NCI-H460 (cell line): Measurements from ENCODE around the gene GSG1L2. TPM values are rescaled to one million over a fixed set of nuclear protein-coding genes. Genes with fewer than 3 reads are reported as not detected.
"Not testable (repeated sequence)": the region's sequence is repeated elsewhere in the genome, so short reads cannot be mapped to it uniquely, and the experiment has no call there.

Experiments
- DNase-seq: peaks from one replicate; pipeline ENCODE4 v3.0.0-alpha.2; 2016; ENCODE audit warnings: low read depth; ENCODE audit errors: extremely low read depth
- total RNA-seq: library from RNA; depleted of rRNA; stranded (reverse); fragments of >200 nt; shearing (Covaris generic); gene quantifications from 2 replicates; pipeline ENCODE4 v1.2.3, GENCODE V29; 2014

GSG1L2 gene
- total RNA-seq, 1 experiment from 2014 or later, result 7.3 TPM

DNA sequence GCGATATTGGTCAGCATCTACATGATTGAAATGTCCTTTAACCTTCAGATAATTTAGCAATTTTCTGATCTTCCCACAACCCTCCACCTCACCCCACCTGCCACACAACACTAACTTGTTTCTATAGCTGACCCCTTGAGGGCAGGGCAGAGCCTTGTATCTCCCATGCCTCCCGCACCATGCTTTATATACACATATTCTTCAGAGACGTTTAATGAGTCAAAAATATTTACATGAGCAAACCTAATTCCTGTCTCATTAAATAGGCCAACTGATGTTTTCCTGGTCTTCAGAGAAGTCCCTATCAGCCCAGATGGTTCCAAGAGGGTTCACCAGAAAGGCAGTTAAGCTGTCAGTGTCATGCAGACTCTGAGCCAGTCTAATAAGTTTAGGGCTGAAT lies 23.9 kb downstream of the GSG1L2 start:
- no peak for DNase-seq

DNA sequence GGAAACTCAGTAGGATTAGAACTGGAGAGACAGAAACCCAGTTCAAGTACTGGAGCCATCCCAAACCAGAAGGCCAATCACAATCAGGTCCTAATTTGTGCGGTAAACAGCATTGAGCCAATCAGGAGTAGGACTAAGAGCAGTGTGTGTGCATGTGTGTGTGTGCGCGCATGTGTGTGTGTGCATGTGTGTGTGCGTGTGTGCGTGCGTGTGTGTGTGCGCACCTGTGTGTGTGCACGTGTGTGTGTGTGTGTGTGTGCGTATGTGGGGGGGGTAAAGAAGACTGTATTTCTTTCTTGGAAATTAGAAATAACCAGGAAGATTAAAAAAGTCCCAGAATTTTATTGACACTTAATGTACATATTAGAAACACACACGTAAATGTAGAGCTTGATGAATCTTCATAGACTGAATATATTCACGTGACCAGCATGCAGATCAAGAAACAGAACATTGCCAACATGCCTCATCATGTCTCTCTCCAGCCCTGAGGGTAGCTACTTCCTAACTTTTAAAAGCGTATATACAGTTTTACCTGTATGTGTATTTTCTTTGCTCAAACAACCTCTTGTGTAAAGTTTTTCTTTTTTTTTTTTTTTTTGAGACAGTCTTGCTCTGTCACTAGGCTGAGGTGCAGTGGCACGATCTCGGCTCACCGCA lies 29.6 kb downstream of the GSG1L2 start:
- DNase-seq, result no peak

DNA sequence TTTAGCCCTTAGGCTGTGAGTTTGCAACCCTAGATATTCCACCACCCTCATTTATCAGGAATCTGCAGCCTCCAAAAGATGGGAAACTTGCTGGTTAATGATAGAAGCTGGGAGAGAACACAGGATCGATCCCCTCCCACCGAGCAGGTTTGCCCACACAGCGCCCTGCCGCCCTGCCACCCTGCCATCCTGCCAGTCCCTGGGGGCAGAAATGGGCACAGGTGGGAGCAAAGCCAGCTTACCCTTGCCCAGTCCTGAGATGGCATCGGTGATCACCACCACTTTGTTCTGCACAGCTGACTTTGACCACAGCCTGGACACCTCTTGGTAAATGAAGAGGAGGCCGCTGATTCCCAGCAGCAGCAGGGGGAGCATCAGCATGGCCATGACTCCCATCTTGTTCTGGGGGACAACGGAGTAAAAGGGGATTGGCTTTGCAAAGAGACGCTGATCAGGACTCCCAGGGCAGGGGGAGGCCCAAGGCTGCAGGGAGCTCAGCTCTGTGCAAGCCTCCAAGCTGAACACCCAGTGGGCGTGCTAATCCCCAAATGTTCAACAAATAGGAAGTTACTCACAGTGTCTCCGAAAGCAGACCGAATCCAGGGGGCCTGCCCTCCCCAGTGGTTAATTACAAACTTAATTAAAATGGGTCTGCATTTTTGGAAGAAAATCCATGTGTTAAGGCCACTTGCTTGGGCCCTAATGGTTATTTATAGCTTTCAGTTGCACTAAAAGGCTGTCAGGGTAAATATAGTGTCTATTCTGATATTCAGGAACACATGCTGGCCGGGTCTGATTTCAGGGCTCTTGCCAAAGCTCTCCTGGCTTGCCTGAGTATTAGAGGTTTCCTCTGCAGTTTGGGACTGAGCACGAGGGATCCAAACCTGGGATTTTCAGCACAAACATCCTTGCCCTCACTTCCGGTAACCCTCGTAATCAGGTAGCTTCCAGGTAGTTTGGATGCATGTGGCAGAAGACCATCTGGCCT lies 30.7 kb downstream of the GSG1L2 start, which contains the start of gene DHRS7C:
TSS of gene DHRS7C (minus strand) at position 704 of the 988 bp plus-strand sequence. CDS start at position 396, 308 bp downstream.
- DNase-seq, result no peak

DNA sequence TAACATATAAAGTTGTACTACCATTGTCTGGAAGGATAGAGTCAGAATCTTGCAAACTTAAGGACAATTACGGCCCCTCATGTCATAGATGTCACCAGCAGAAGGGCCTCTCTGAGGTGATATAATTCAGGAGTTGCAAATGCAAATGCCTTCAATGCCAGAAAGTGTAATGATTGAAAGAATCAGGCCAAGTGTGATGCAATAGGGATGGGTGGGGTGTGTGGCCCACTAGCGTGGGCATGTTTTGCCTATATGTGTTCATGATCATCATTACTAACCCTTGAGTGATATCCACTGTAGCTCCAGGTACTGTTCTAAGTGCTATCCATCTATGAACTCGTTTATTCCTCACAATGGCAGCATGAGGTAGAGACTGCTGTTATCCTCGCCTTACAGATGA lies 31.6 kb downstream of the GSG1L2 start:
- DNase-seq, result no peak

DNA sequence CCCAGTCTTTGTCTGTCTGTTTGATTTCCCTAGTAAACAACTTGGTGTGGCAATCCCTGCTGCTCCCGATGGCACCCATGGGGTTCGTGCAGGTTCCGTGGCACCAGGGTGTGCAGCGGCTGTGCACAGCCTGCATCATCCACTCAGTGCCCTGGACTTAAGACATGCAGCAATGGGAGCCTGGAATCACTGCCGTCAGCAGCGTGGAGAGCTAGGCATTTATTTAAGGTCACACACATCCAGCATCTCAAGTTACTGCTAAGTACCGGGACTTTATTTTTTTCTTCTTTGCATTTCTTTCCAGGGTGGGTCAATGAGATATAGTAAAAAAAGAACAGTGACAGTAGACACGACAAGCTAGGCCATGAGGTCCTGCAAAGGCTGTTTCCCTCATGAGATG lies 33.3 kb downstream of the GSG1L2 start:
- no peak for DNase-seq

DNA sequence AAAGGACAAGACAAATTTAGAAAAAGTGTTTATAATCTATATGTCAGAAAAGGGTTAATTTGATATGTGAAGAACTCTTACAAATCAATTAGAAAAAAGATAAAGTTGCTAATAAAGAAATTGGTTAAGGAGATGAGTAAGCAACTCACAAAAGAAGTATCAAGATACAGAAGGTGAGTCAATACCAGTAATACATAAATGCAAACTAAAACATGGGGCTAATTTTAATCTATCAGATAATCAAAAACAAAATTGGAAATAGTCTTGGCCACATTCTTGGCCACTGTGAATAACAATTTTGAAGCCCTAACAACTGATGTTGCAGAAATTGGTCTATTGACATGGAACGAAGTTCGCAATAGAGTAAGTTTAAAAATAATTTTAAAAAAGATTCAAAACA lies 37.3 kb downstream of the GSG1L2 start:
- DNase-seq, result no peak

DNA sequence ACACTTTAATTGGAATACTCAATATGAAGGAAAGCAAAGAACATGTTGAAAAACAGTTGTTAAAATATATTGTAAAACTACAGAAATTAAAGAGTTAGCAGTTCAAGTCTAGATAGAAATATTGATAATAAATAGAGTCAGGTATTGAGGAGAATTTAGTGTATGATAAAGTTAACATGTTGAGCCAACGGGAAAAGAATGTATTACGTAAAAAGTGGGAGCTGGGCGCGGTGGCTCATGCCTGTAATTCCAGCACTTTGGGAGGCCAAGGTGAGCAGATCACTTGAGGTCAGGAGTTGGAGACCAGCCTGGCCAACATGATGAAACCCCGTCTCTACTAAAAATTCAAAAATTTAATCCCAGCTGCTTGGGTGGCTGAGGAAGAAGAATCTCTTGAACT lies 38.4 kb downstream of the GSG1L2 start:
- not testable (repeated sequence) for DNase-seq

DNA sequence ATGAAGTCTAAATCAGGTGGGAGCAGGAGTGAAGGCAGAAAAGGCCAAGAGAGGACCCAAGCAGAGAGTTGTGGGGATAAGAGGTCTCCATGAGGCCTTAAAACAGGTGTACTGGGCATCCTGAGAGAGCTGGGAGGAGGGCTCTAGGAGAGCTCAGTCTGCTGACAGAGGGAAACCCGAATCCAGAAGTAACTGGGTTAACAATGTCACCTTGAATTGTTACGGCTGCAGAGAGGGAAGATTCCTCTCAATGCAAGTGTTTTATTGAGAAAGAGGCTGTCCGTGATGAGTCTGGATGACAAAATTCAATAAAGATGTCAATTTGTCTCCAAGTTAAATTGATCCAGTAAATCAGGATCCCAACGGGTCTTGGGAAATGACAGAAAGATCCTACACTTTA lies 38.8 kb downstream of the GSG1L2 start:
- DNase-seq, result no peak

DNA sequence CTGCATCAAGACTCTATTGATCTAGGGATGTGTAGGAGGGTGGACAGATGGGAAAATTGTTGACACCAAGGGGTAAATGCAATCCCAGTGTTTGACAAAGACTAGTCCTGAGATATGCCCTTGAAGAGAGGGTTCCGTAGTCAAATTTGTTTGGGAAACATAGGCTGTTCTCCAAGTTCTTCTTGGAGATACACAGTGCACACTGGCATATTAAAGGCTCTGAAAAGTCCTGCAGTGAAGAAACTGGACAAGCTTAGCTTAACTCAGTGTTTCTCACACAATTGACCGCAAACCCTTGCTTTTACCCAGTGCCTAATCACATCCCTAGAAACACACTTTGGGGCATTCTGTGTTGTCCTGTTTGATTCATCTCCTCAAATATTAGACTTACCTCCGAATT lies 41.3 kb downstream of the GSG1L2 start:
- DNase-seq, result no peak

DNA sequence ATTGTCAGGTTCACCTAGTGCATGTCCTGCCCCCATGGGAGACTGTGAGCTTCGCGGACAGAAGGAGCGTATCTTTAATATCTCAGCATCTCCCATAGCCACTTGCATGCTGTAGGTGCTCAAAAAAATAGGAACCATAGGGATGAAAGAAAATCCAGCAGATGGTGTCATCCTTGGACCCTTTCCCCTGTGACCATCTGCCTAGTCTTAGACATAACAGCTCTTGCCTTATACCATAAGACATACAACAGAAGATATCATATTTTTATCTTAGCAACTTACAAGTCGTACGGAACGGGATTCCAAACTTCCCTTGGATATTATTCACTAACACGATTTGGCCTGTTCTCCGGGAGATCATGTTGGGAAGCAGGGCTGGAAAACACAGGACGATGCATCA lies 45.0 kb downstream of the GSG1L2 start:
- no peak for DNase-seq

DNA sequence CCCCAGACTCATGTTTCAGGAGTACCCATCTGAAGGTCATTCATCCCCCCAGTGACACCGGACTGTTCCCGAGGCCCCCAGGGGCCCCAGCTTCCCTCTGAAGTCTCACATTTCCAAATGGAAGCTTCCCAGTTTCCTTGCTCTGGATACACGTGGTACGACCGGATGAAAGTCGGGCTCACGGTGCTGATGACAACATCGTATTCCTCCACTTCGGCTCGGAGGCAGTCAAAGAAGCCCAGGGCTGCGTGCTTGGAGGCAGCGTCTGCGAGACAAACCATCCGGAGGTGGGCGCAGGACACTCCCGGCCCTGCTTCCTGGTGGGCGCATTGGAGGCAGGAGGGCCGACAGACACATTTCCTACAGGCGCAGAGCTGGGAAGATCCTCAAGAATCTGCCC lies 49.2 kb downstream of the GSG1L2 start:
- DNase-seq, result no peak

DNA sequence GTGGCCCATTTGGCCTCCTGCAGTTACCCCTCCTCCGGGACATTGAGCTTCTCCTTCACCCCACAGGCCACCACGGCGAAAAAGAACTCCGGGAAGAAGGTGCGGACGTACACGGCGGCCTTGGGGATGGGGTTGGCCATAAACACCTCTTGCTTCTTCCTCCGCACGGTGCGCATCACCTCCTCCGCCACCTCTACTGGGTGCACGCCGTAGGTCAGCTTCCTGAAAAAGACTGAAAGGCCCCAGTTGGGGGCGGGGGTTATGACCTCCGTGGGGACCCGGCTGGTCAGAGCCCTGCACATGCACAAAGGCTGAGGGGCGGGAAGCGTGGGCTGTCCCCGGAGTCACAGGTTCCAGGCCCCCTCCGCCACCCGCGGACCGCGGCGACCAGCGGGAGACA lies 50.4 kb downstream of the GSG1L2 start:
- DNase-seq, result no peak

DNA sequence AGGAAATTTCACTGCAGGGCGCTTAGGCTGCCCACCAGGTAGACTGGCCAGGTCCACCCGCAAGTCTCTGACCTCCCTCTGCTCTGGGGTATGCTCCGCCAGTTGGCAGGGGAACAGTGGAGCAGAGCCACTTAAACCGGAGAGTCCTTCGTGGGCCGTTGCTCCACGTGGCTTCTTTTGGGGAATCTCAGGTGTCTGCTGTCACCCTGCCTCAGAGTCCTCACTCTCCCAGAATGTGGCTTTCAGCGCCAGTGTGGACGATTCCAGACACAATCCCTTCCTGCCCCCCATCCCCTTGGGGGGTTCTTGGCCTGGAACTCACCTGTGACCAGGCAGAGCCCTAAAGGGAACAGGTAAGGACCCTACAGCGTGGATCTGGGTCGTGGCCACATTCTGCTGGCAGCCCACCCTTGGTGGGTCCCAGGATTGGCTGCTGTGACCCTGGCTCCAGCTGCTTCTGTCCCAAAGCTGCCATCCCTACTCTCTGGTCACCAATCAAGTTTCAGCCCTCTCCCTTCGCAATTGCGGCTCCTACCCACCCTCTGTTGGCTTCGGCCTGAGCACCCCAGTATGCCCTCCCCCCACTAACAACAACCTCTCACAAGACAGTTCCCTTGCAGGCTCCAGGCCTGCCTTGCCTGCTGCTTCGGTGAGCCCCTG lies 52.7 kb downstream of the GSG1L2 start:
- no peak for DNase-seq

DNA sequence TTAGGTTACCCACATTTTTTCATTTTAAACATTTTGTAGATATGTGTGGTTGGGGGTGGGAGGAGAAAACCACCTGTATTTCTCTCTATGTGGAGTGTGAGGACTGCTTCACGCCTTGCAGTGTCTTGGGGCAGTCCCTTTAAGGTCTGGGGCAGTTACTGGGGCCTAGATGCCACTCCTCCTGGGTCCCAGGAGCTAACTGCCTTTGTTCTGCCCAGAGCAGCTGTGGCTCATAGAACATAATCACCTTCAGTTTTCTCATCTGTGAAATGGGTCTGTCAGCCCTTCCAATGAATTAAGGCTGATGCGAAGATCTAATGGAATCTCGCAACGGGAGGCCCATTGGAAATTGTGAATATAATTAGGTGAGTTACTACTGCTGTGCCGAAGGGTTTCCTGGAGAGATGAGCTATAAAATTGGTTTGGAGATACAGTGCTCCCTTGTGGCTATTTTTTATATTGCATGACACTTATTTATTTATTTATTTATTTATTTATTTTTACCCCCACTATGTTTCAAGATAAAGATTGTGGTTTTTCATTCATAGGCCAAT lies 53.4 kb downstream of the GSG1L2 start:
- peak; percentile 71 for DNase-seq

DNA sequence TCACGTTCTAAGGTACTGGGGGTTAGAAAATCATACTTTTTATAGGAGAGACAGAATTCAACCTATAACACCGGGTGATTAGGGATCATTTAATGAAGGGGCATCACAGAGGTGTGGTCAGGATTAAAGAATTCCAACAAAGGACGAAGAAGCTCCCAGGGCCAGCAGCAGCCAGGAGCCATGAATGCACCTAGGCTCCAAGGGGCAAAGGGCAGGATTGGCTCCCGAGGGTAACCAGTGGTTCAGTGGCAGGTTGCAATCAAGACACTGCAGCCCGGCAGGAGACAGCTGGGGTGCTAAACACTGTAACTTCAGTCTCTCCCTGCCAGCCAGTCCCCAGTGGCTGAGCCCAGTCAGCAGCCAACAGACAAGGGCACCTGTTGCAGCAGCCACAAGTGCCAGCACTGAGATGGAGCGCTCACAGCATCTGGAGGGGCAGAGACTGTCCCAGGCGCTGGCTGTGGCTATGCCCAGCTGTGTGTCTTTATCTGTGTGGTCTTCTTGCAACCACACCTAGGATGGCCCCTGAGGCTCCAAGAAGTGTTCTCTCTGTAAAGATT lies 54.4 kb downstream of the GSG1L2 start:
- no peak for DNase-seq

DNA sequence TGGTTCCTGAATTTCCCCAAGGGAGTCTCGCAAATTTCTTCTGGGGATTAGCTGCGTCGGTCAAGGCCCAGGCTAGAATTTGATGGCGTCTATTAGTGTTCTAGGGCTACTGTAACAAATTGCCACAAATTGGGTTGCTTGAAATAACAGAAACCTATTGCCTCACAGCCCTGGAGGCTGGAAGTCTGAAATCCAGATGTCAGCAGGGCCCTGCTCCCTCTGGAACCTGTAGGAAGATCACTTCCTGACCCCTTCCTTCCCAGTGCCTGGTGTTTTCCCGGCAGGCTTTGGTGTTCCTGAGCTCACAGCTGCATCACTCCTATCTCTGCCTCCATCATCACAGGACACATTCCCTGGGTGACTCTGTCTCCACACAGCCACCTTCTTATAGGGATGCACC lies 54.9 kb downstream of the GSG1L2 start:
- DNase-seq, result no peak

DNA sequence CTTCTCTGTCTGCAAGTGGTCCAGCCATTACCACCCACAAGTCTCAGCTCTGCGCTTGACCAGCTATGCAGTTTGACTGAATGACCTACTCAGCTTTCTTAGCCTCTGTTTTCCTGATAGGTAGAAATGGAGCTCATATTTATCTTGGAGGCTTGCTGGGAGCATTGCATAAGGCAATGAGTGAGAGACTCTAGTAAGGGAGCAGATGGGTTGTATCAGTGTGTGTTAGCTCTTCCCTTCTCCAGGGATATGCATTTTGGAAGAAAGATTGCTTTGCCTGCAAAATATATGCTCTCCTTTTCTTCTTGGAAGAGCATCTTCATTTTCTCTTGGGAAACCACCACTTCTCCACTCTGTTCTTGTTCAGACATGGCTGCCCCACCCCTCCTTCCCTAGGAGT lies 56.6 kb downstream of the GSG1L2 start:
- no peak for DNase-seq

DNA sequence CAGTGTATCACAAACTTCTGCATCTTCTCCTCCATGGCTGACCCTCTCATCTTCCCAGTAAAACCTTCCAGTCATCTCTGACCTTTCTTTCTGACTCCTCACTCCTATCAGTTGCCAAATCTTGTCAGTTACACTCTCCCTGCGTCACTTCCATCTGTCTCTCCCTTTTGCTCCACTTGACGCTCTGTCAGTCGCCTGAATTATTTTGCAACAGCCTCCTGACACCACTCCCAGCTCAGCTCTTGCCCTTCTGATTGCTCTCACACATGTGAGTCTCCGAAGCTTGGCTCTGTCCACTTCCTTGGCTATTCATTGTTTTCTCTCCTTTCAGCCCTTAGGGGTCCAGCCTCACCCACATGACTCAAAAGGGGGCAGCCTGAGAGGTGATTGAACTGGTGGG lies 58.2 kb downstream of the GSG1L2 start:
- peak; percentile 100 for DNase-seq

DNA sequence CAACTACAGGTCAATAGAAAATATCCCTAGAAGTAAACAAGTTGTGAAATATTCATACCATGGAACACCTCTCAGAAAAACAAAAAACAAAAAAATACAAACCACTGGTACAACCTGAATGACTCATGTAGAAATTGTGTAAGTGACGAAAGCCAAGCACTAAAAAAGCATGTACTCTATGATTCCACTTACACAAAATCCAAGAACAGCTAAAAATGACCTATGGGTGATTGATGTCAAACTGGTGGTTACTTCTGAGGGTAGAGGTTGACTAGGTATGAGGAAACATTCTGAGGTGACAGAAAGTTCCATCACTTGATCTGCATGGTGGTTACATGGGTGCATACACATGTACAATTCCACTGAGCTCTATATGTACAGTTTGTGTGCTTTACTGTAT lies 61.6 kb downstream of the GSG1L2 start:
- DNase-seq, result no peak

DNA sequence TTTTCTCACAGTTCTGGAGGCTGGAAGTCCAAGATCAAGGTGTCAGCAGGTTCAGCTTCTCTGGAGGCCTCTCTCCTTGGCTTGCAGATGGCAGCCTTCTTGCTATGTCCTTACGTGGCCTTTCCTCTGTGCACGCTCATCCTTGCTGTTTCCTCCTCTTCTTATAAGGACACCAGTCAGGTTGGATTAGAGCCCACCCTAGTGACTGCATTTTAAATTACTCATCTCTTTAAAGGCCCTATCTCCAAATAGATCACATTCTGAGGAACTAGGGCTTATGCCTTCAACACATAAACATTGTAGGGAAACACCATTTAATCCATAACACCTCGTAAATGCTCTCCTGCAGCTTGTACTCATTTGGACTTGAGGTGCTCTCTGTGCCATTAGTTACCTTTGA lies 66.8 kb downstream of the GSG1L2 start:
- DNase-seq, result no peak
